ENCODE measurements around the gene TRPV5. TPM values are rescaled to one million over a fixed set of nuclear protein-coding genes. Genes with fewer than 3 reads are reported as not detected.
A peak's percentile ranks its signal among the peaks of the same experiment; 100 is the strongest.

TRPV5 gene
- total and polyA plus RNA-seq, 4 donors: 0.11 to 0.24 TPM; not detected in 2

- 85% methylated on average over 1 of the region's 4 CpGs for WGBS (ENCODE audit: insufficient coverage)
- Histone ChIP-seq H3K9me3 (ENCODE audit: control insufficient read depth, insufficient read depth, low read length) (no peaks in the 10 kb centered on the region), H3K27me3 (ENCODE audit: control insufficient read depth, insufficient read depth, low read length) (no peaks in the 10 kb centered on the region), H3K36me3 (ENCODE audit: control insufficient read depth, insufficient read depth, low read length) (peaks cover 48% of the 10 kb centered on the region), H3K27ac (ENCODE audit: low read depth, low read length) (no peak overlapping the region), H3K4me3 (ENCODE audit: low read depth, low read length) (no peak overlapping the region), H3K4me1 (ENCODE audit: control insufficient read depth, insufficient read depth, low read length) (peaks cover under 1% of the 10 kb centered on the region)
- DNase-seq (ENCODE audit: low read depth in 4 of 6, low spot score in 6 of 6): no peak
These were observed 71.2 kb downstream of the TRPV5 start for GRCh38 chr7:142862351-142862750.

GRCh38 chr7:142860968-142861367 is 72.6 kb downstream of the TRPV5 start:
- Histone ChIP-seq H3K27ac (ENCODE audit: low read depth, low read length) (no peak overlapping the region), H3K9me3 (ENCODE audit: control insufficient read depth, insufficient read depth, low read length) (no peaks in the 10 kb centered on the region), H3K4me1 (ENCODE audit: control insufficient read depth, insufficient read depth, low read length) (peaks cover 12% of the 10 kb centered on the region), H3K4me3 (ENCODE audit: low read depth, low read length) (no peak overlapping the region), H3K36me3 (ENCODE audit: control insufficient read depth, insufficient read depth, low read length) (peaks cover 34% of the 10 kb centered on the region), H3K27me3 (ENCODE audit: control insufficient read depth, insufficient read depth, low read length) (no peaks in the 10 kb centered on the region)
- WGBS (ENCODE audit: insufficient coverage): 100% methylated on average over 1 of the region's 3 CpGs
- no peak for DNase-seq (ENCODE audit: low read depth in 4 of 6, low spot score in 6 of 6)

- 61% methylated on average over 3 of the region's 5 CpGs for WGBS (ENCODE audit: insufficient coverage)
- H3K27ac ChIP-seq (ENCODE audit: low read depth, low read length): no peak overlapping the region
These were observed 73.7 kb downstream of the TRPV5 start for GRCh38 chr7:142859829-142860228.

GRCh38 chr7:142859411-142859810 is 74.1 kb downstream of the TRPV5 start:
- Histone ChIP-seq H3K9me3 (ENCODE audit: control insufficient read depth, insufficient read depth, low read length) (no peaks in the 10 kb centered on the region), H3K36me3 (ENCODE audit: control insufficient read depth, insufficient read depth, low read length) (peaks cover 19% of the 10 kb centered on the region), H3K4me3 (ENCODE audit: low read depth, low read length) (no peak overlapping the region), H3K27me3 (ENCODE audit: control insufficient read depth, insufficient read depth, low read length) (peaks cover 2% of the 10 kb centered on the region), H3K27ac (ENCODE audit: low read depth, low read length) (no peak overlapping the region), H3K4me1 (ENCODE audit: control insufficient read depth, insufficient read depth, low read length) (peaks cover 21% of the 10 kb centered on the region)
- DNase-seq (ENCODE audit: low read depth in 4 of 6, low spot score in 6 of 6): no peak

More at GRCh38 chr7:142859829-142860228, 73.7 kb downstream of the TRPV5 start:
- DNase-seq (ENCODE audit: low read depth in 4 of 6, low spot score in 6 of 6): peak in 2 of 6 donors; percentile 24 to 51
- H3K27me3 ChIP-seq (ENCODE audit: control insufficient read depth, insufficient read depth, low read length): peaks cover 2% of the 10 kb centered on the region
- H3K4me1 ChIP-seq (ENCODE audit: control insufficient read depth, insufficient read depth, low read length): peaks cover 21% of the 10 kb centered on the region
- H3K4me3 ChIP-seq (ENCODE audit: low read depth, low read length): no peak overlapping the region
- no peaks in the 10 kb centered on the region for H3K9me3 ChIP-seq (ENCODE audit: control insufficient read depth, insufficient read depth, low read length)
- peaks cover 24% of the 10 kb centered on the region for H3K36me3 ChIP-seq (ENCODE audit: control insufficient read depth, insufficient read depth, low read length)

Other genes with a start within 250 kb of the TRPV5 start
- not detected for gene PRSS1, start 184.3 kb downstream of the TRPV5 start, total RNA-seq
- gene PRSS1, start 184.3 kb downstream of the TRPV5 start, polyA plus RNA-seq (ENCODE audit: insufficient read length in 2 of 2): under 1 TPM; 0.43 to 0.89 TPM
- not detected for gene PRSS2, start 162.8 kb downstream of the TRPV5 start, total RNA-seq
- gene PRSS2, start 162.8 kb downstream of the TRPV5 start, polyA plus RNA-seq (ENCODE audit: insufficient read length in 2 of 2): not detected
- gene EPHB6, start 78.7 kb downstream of the TRPV5 start, total RNA-seq: 10 to 100 TPM; 15.6 to 20.3 TPM
- gene EPHB6, start 78.7 kb downstream of the TRPV5 start, polyA plus RNA-seq (ENCODE audit: insufficient read length in 2 of 2): 10 to 100 TPM; 47.4 to 54.6 TPM
- under 1 TPM; 0.10 to 0.66 TPM for gene TRPV6, start 48.0 kb downstream of the TRPV5 start, total RNA-seq
- gene TRPV6, start 48.0 kb downstream of the TRPV5 start, polyA plus RNA-seq (ENCODE audit: insufficient read length in 2 of 2): 1 to 10 TPM; 1.2 to 1.5 TPM
- not detected for gene LLCFC1, start 5.7 kb upstream of the TRPV5 start, total RNA-seq
- gene LLCFC1, start 5.7 kb upstream of the TRPV5 start, polyA plus RNA-seq (ENCODE audit: insufficient read length in 2 of 2): under 1 TPM in 1 of 2 donors, not detected in 1; 0.38 TPM
- gene KEL, start 28.6 kb upstream of the TRPV5 start, total RNA-seq: 1 to 10 TPM in 1 of 2 donors, under 1 TPM in 1; 0.99 to 3.4 TPM
- gene KEL, start 28.6 kb upstream of the TRPV5 start, polyA plus RNA-seq (ENCODE audit: insufficient read length in 2 of 2): 1 to 10 TPM in 1 of 2 donors, under 1 TPM in 1; 0.60 to 1.6 TPM
- under 1 TPM; 0.28 to 0.50 TPM for gene OR9A2, start 93.4 kb upstream of the TRPV5 start, total RNA-seq
- not detected for gene OR9A2, start 93.4 kb upstream of the TRPV5 start, polyA plus RNA-seq (ENCODE audit: insufficient read length in 2 of 2)
- not detected for gene OR6V1, start 118.6 kb upstream of the TRPV5 start, total RNA-seq
- not detected for gene OR6V1, start 118.6 kb upstream of the TRPV5 start, polyA plus RNA-seq (ENCODE audit: insufficient read length in 2 of 2)
- gene PIP, start 198.3 kb upstream of the TRPV5 start, total RNA-seq: not detected
- not detected for gene PIP, start 198.3 kb upstream of the TRPV5 start, polyA plus RNA-seq (ENCODE audit: insufficient read length in 2 of 2)
- not detected for gene TAS2R39, start 249.7 kb upstream of the TRPV5 start, total RNA-seq
- gene TAS2R39, start 249.7 kb upstream of the TRPV5 start, polyA plus RNA-seq (ENCODE audit: insufficient read length in 2 of 2): not detected

All from spinal cord (tissue), 10 donors.